Breast epithelium (tissue), 4 donors: ENCODE measurements around the gene OR11G2. TPM values are rescaled to one million over a fixed set of nuclear protein-coding genes. Genes with fewer than 3 reads are reported as not detected.
"Not testable (repeated sequence)": the region's sequence is repeated elsewhere in the genome, so short reads cannot be mapped to it uniquely, and the experiment has no call there.

Experiments used
- DNase-seq, 2 donors: peaks; one replicate each; pipeline ENCODE4 v3.0.0-alpha.2; 2019; ENCODE audit warnings: low spot score in 2 of 2
- H3K27ac ChIP-seq, 2 donors: fragments of 200-600 bp; sonication (generic) in 1 of 2; one replicate each; pipeline ENCODE4 v1.5.1; 2016 to 2019; ENCODE audit warnings: mild to moderate bottlenecking in 1 of 2
- H3K27me3 ChIP-seq, 2 donors: fragments of 200-600 bp; sonication (generic) in 1 of 2; one replicate each; pipeline versions ENCODE4 v1.5.1 to v1.6.0; 2017 to 2019; ENCODE audit warnings: control low read depth in 1 of 2, mild to moderate bottlenecking in 1 of 2
- H3K36me3 ChIP-seq: fragments of 200-600 bp; one replicate; pipeline ENCODE4 v1.5.1; 2019
- H3K4me1 ChIP-seq, 2 donors: fragments of 200-600 bp; sonication (generic); one replicate each; pipeline ENCODE4 v1.5.1; 2016 to 2019; ENCODE audit warnings: control low read depth in 1 of 2
- H3K4me3 ChIP-seq, 3 donors: fragments of 200-600 bp; sonication (generic); 1 replicate in 2 of 3; 2 replicates in 1 of 3; pipeline ENCODE4 v1.5.1; 2016 to 2019; ENCODE audit warnings: mild to moderate bottlenecking in 3 of 3, moderate library complexity in 2 of 3
- H3K9me3 ChIP-seq, 2 donors: fragments of 200-600 bp; sonication (generic) in 1 of 2; one replicate each; pipeline ENCODE4 v1.5.1; 2016 to 2019; ENCODE audit warnings: control low read depth in 1 of 2
- CTCF ChIP-seq, 3 donors: fragments of 450-650 bp; IDR thresholded peaks; one replicate each; pipeline ENCODE4 v1.5.1; 2016 to 2017; ENCODE audit warnings: antibody characterized with exemption in 3 of 3, mild to moderate bottlenecking in 3 of 3, moderate library complexity in 3 of 3
- POLR2A ChIP-seq: fragments of 450-650 bp; IDR thresholded peaks from one replicate; pipeline ENCODE4 v1.6.1; 2016; ENCODE audit warnings: antibody characterized with exemption, mild to moderate bottlenecking, moderate library complexity
- POLR2AphosphoS5 ChIP-seq, 3 donors: sonication (generic); formaldehyde crosslinking; IDR thresholded peaks; one replicate each; pipeline ENCODE4 v1.6.1; 2017; ENCODE audit warnings: antibody characterized with exemption in 3 of 3
- intact Hi-C: fragments of 100-400 bp; cut with DNase I; formaldehyde crosslinking; loops from one replicate; pipeline ENCODE4 v1.15.1; 2023; ENCODE audit warnings: low total_unique reads
- total RNA-seq, 3 donors: library from RNA; depleted of rRNA; stranded (reverse); fragments of >200 nt; gene quantifications; one replicate each; pipeline ENCODE4 v1.1.0, GENCODE V29; 2016

The OR11G2 gene
- total RNA-seq, 3 donors from 2014 or later: not detected

- TF ChIP-seq POLR2A (no peak), CTCF (IDR thresholded peaks at IDR 0.05) (no peak), POLR2AphosphoS5 (IDR thresholded peaks at IDR 0.05) (no peak)
- DNase-seq: no peak
- no peaks in the 10 kb centered on the region for H3K4me1 ChIP-seq
- no peak overlapping the region for H3K27ac ChIP-seq
- no peaks in the 10 kb centered on the region for H3K36me3 ChIP-seq
- intact Hi-C loops: no loop called here
- no peaks in the 10 kb centered on the region for H3K27me3 ChIP-seq
- no peaks in the 10 kb centered on the region for H3K9me3 ChIP-seq
- no peak overlapping the region for H3K4me3 ChIP-seq
Measured at GRCh38 chr14:20204721-20205120, 14.0 kb downstream of the OR11G2 start.

- H3K4me1 ChIP-seq: no peaks in the 10 kb centered on the region
- H3K27me3 ChIP-seq: no peaks in the 10 kb centered on the region
- no peaks in the 10 kb centered on the region for H3K36me3 ChIP-seq
- intact Hi-C loops: no loop called here
- H3K27ac ChIP-seq: no peak overlapping the region
- H3K4me3 ChIP-seq: no peak overlapping the region
- DNase-seq: no peak
- TF ChIP-seq CTCF (IDR thresholded peaks at IDR 0.05) (no peak), POLR2A (no peak), POLR2AphosphoS5 (IDR thresholded peaks at IDR 0.05) (no peak)
- H3K9me3 ChIP-seq: peaks cover 0 to 2% of the 10 kb centered on the region in 2 donors
Measured at GRCh38 chr14:20209595-20209994, 18.9 kb downstream of the OR11G2 start.

- H3K36me3 ChIP-seq, H3K27ac ChIP-seq, H3K27me3 ChIP-seq, intact Hi-C loops, H3K4me1 ChIP-seq, H3K4me3 ChIP-seq, H3K9me3 ChIP-seq, DNase-seq: not testable (repeated sequence)
Measured at GRCh38 chr14:20212406-20212805, 21.7 kb downstream of the OR11G2 start.

GRCh38 chr14:20215196-20215595 is 24.5 kb downstream of the OR11G2 start:
- Histone ChIP-seq H3K9me3 (peaks cover 0 to 9% of the 10 kb centered on the region in 2 donors), H3K36me3 (no peaks in the 10 kb centered on the region), H3K4me3 (no peak overlapping the region), H3K27ac (no peak overlapping the region), H3K4me1 (no peaks in the 10 kb centered on the region), H3K27me3 (no peaks in the 10 kb centered on the region)
- DNase-seq: no peak
- TF ChIP-seq POLR2AphosphoS5 (IDR thresholded peaks at IDR 0.05) (no peak), CTCF (IDR thresholded peaks at IDR 0.05) (no peak), POLR2A (no peak)
- intact Hi-C loops: no loop called here

GRCh38 chr14:20219033-20219432 is 28.3 kb downstream of the OR11G2 start:
- no peak overlapping the region for H3K4me3 ChIP-seq
- no peaks in the 10 kb centered on the region for H3K36me3 ChIP-seq
- TF ChIP-seq POLR2A (no peak), POLR2AphosphoS5 (IDR thresholded peaks at IDR 0.05) (no peak), CTCF (IDR thresholded peaks at IDR 0.05) (no peak)
- H3K4me1 ChIP-seq: no peaks in the 10 kb centered on the region
- no peaks in the 10 kb centered on the region for H3K27me3 ChIP-seq
- DNase-seq: no peak
- intact Hi-C loops: no loop called here
- no peak overlapping the region for H3K27ac ChIP-seq
- H3K9me3 ChIP-seq: peaks cover 0 to 9% of the 10 kb centered on the region in 2 donors

- Histone ChIP-seq H3K9me3 (no peaks in the 10 kb centered on the region), H3K4me3 (no peak within 1 kb of the TSS), H3K27me3 (no peaks in the 10 kb centered on the region), H3K27ac (no peak within 1 kb of the TSS), H3K4me1 (no peaks in the 10 kb centered on the region), H3K36me3 (no peaks in the 10 kb centered on the region)
- no peak for DNase-seq
- no peak for TF ChIP-seq POLR2A
- TF ChIP-seq CTCF (IDR thresholded peaks at IDR 0.05): no peak
- no peak for TF ChIP-seq POLR2AphosphoS5 (IDR thresholded peaks at IDR 0.05)
- intact Hi-C loops: no loop called here
Measured at GRCh38 chr14:20223410-20223809, 32.7 kb downstream of the OR11G2 start, which contains the start of gene OR11H6. TSS of gene OR11H6 (plus strand) at chr14:20223710. CDS start at chr14:20223710, 0 bp downstream.
